Sigmoid colon (tissue), 4 donors: ENCODE results near the gene QSOX1.

Experiments
- CTCF ChIP-seq, 4 experiments: fragments of 450-650 bp in 3 of 4; fragments of 200-600 bp in 1 of 4; IDR thresholded peaks; one replicate each; pipeline ENCODE4 v1.5.1; 2016 to 2019; ENCODE audit warnings: antibody characterized with exemption in 4 of 4, mild to moderate bottlenecking in 3 of 4, moderate library complexity in 2 of 4
- POLR2A ChIP-seq, 2 donors: fragments of 450-650 bp; IDR thresholded peaks; one replicate each; pipeline ENCODE4 v1.6.1; 2016; ENCODE audit warnings: antibody characterized with exemption in 2 of 2, mild to moderate bottlenecking in 2 of 2, moderate library complexity in 2 of 2
- POLR2AphosphoS5 ChIP-seq, 4 donors: sonication (generic); formaldehyde crosslinking; IDR thresholded peaks; one replicate each; pipeline ENCODE4 v1.6.1; 2017; ENCODE audit warnings: antibody characterized with exemption in 4 of 4

DNA sequence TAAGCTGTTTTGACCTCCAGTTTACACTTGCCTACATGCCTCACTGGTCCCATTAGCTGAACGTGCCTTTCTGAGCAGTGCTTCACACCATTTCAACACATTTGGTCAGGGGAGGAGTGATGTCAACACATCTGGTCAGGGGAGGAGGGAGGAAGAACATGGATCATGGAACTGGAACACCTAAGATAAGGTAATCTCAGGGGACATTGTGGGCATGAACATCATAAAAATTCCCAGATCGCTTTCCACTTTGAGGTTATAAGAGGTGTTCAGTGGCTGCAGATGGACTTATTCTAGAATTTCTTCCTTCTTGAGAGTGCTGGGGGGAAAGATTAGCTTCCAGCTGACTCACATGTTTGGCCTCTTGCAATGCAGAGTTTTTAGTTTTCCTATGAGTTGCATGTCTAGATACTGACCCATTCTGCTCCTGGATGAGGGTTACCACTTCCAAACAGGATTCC, 2.0 kb downstream of the QSOX1 start:
- TF ChIP-seq POLR2A (IDR thresholded peaks at IDR 0.05) = no peak
- TF ChIP-seq CTCF (IDR thresholded peaks at IDR 0.05) = no peak
- peak in 1 of 4 donors; percentile 22 for TF ChIP-seq POLR2AphosphoS5 (IDR thresholded peaks at IDR 0.05)
